Chondrocyte (in vitro differentiated cells): ENCODE results near the gene ERCC4. TPM values are rescaled to one million over a fixed set of nuclear protein-coding genes. Genes with fewer than 3 reads are reported as not detected.

ENCODE experiments used
- DNase-seq: peaks from one replicate; pipeline ENCODE4 v3.0.0; 2021; ENCODE audit warnings: mixed read lengths, low spot score
- H3K27ac Mint-ChIP-seq: one replicate; pipeline ENCODE4 v1.8.0; 2021; ENCODE audit warnings: mild to moderate bottlenecking, moderate library complexity, mixed read lengths; ENCODE audit not compliant: unreplicated experiment
- H3K27me3 Mint-ChIP-seq: 2 replicates; pipeline ENCODE4 v1.8.0; 2021; ENCODE audit warnings: low read depth, mixed read lengths
- H3K36me3 Mint-ChIP-seq: 2 replicates; pipeline ENCODE4 v1.8.0; 2021; ENCODE audit warnings: low read depth, mixed read lengths
- H3K4me1 Mint-ChIP-seq: 2 replicates; pipeline ENCODE4 v1.8.0; 2021; ENCODE audit warnings: low read depth, mild to moderate bottlenecking, mixed read lengths
- H3K4me3 Mint-ChIP-seq: one replicate; pipeline ENCODE4 v1.8.0; 2021; ENCODE audit warnings: mild to moderate bottlenecking, moderate library complexity, mixed read lengths; ENCODE audit not compliant: unreplicated experiment
- H3K9me3 Mint-ChIP-seq: 2 replicates; pipeline ENCODE4 v1.8.0; 2021; ENCODE audit warnings: low read depth, mixed read lengths
- total RNA-seq: library from RNA; stranded (reverse); gene quantifications from 3 replicates; pipeline ENCODE4 v1.2.1, GENCODE V29; 2021
- TF ChIP-seq, protein P1 (sequence below): fragments of 200-600 bp; sonication (generic); IDR thresholded peaks from 2 replicates; pipeline ENCODE4 v1.5.0; 2021; ENCODE audit warnings: antibody characterized with exemption, mild to moderate bottlenecking, moderate library complexity

ERCC4 gene
- total RNA-seq, 1 donor from 2014 or later = 18.5 TPM

DNA sequence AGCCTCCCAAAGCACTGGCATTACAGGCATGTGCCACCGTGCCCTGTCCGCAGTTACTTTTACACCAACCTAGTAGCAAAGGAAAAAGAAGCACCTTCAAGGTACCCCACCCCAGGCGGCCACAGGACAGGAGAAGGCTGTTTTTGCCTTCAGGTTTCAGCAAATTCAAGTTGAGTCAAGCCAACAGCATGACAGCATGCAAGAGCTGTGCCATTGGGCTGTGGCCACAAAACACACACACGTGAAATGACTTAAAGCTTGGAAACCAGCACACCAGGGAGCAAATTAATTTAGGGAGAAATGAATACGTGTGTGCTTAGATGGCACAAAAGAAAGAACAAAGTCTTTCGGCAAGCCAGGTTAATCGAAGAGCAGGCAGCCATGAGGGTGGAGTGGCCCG is 39.7 kb downstream of the ERCC4 start:
- H3K9me3 Mint-ChIP-seq = no peaks in the 10 kb centered on the region
- H3K27me3 Mint-ChIP-seq = no peaks in the 10 kb centered on the region
- H3K4me1 Mint-ChIP-seq = peaks cover 58% of the 10 kb centered on the region
- TF ChIP-seq, protein P1, sequence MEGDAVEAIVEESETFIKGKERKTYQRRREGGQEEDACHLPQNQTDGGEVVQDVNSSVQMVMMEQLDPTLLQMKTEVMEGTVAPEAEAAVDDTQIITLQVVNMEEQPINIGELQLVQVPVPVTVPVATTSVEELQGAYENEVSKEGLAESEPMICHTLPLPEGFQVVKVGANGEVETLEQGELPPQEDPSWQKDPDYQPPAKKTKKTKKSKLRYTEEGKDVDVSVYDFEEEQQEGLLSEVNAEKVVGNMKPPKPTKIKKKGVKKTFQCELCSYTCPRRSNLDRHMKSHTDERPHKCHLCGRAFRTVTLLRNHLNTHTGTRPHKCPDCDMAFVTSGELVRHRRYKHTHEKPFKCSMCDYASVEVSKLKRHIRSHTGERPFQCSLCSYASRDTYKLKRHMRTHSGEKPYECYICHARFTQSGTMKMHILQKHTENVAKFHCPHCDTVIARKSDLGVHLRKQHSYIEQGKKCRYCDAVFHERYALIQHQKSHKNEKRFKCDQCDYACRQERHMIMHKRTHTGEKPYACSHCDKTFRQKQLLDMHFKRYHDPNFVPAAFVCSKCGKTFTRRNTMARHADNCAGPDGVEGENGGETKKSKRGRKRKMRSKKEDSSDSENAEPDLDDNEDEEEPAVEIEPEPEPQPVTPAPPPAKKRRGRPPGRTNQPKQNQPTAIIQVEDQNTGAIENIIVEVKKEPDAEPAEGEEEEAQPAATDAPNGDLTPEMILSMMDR = no peak
- no peak overlapping the region for H3K4me3 Mint-ChIP-seq
- H3K36me3 Mint-ChIP-seq = no peaks in the 10 kb centered on the region
- no peak overlapping the region for H3K27ac Mint-ChIP-seq
- DNase-seq = no peak

- H3K4me1 Mint-ChIP-seq = peaks cover 44% of the 10 kb centered on the region
- TF ChIP-seq, protein P1 = no peak
- H3K9me3 Mint-ChIP-seq = no peaks in the 10 kb centered on the region
- H3K27ac Mint-ChIP-seq = peak overlapping the region; percentile 50
- no peak for DNase-seq
- peaks cover 3% of the 10 kb centered on the region for H3K27me3 Mint-ChIP-seq
- no peak overlapping the region for H3K4me3 Mint-ChIP-seq
- H3K36me3 Mint-ChIP-seq = no peaks in the 10 kb centered on the region
These were observed 41.3 kb downstream of the ERCC4 start for GRCh38 chr16:13961099-13961811.

- H3K27me3 Mint-ChIP-seq = peaks cover 5% of the 10 kb centered on the region
- no peak overlapping the region for H3K4me3 Mint-ChIP-seq
- H3K9me3 Mint-ChIP-seq = peaks cover 3% of the 10 kb centered on the region
- H3K4me1 Mint-ChIP-seq = peaks cover 34% of the 10 kb centered on the region
- DNase-seq = no peak
- H3K36me3 Mint-ChIP-seq = peaks cover 2% of the 10 kb centered on the region
- TF ChIP-seq, protein P1 = no peak
- no peak overlapping the region for H3K27ac Mint-ChIP-seq
These were observed 42.3 kb downstream of the ERCC4 start for GRCh38 chr16:13962232-13962631.

DNA sequence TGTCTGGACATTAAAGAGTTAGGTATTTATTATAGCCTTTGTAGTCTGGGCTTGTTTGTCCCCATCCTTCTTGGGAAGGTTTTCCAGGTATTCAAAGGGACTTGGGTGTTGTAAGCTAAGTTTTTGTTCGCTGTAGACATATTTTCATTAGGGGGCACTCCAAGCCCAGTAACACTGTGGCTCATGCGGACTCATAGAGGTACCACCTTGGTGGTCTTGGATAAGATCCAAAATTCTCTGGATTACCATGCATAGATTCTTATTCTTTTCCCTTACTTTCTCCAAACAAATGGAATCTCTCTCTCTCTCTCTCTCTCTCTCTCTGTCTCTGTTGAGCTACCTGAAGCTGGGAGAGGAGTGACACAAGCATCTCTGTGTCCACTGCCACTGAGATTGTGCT is 48.9 kb downstream of the ERCC4 start:
- Mint-ChIP-seq H3K36me3 (peaks cover 4% of the 10 kb centered on the region), H3K27me3 (peaks cover 5% of the 10 kb centered on the region), H3K4me3 (no peak overlapping the region), H3K4me1 (peaks cover 4% of the 10 kb centered on the region), H3K27ac (no peak overlapping the region), H3K9me3 (peaks cover 13% of the 10 kb centered on the region)
- TF ChIP-seq, protein P1 = peak; percentile 13
- DNase-seq = no peak

GRCh38 chr16:13969711-13970110 is 49.8 kb downstream of the ERCC4 start:
- H3K27ac Mint-ChIP-seq = no peak overlapping the region
- peaks cover 13% of the 10 kb centered on the region for H3K9me3 Mint-ChIP-seq

More at GRCh38 chr16:13969711-13970110, 49.8 kb downstream of the ERCC4 start:
- peaks cover 5% of the 10 kb centered on the region for H3K27me3 Mint-ChIP-seq
- H3K4me3 Mint-ChIP-seq = no peak overlapping the region
- peaks cover 4% of the 10 kb centered on the region for H3K4me1 Mint-ChIP-seq
- TF ChIP-seq, protein P1 = no peak
- no peak for DNase-seq
- peaks cover 4% of the 10 kb centered on the region for H3K36me3 Mint-ChIP-seq
